Renal cortex interstitium (tissue), 11 donors: ENCODE measurements around the gene SORCS2. TPM values are rescaled to one million over a fixed set of nuclear protein-coding genes. Genes with fewer than 3 reads are reported as not detected.

ENCODE experiments used
- DNase-seq, 11 donors: peaks; one replicate each; pipeline ENCODE4 v3.0.0-alpha.2; 2013; ENCODE audit warnings: low read depth in 9 of 11, low spot score in 4 of 11; ENCODE audit errors: extremely low read depth in 1 of 11
- polyA plus RNA-seq, 3 donors: library from polyadenylated mRNA; unstranded; fragments of 120-200 nt; gene quantifications; one replicate each; pipeline ENCODE4 v1.2.1, GENCODE V29; 2013; ENCODE audit not compliant: insufficient read length in 3 of 3

Gene SORCS2
- polyA plus RNA-seq, 3 donors = 8.3 to 13.3 (median 9.9) TPM

DNA sequence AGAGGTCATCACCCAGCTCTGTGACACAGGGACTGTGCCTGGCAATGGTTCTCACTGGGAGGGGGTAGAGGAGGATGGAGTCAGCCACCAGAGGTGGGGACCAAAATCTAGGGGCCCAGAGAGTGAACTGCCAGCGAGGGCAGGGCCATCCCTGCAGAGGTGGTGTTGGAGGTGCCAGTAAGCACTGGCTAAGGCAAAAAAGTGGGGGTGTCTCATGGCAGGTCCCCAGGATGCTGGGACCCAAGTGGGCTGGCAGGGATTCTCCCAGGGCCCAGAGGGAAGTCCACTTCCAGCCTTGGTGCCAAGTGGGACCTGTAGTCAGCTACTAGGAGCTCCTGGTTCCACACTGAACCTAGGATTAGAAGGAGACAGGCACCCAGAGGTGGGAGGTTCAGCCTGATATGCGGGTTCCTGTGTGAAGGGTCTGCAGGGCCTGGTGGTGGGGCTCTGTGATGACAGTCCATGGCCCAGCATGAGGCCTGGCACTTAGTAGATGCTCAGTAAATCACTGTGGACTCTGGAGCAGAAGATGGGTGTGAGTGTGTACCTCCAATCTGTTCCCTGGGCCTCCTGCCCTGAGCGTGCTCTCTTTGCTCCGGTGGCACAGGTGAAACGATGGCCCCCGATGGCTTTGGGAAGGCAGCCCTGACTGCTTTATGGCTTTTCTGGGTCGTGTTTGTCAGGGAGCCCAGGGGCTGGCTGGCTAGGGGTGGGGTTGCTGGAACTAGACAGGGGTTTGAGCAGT is 160.9 kb downstream of the SORCS2 start:
- no peak for DNase-seq

DNA sequence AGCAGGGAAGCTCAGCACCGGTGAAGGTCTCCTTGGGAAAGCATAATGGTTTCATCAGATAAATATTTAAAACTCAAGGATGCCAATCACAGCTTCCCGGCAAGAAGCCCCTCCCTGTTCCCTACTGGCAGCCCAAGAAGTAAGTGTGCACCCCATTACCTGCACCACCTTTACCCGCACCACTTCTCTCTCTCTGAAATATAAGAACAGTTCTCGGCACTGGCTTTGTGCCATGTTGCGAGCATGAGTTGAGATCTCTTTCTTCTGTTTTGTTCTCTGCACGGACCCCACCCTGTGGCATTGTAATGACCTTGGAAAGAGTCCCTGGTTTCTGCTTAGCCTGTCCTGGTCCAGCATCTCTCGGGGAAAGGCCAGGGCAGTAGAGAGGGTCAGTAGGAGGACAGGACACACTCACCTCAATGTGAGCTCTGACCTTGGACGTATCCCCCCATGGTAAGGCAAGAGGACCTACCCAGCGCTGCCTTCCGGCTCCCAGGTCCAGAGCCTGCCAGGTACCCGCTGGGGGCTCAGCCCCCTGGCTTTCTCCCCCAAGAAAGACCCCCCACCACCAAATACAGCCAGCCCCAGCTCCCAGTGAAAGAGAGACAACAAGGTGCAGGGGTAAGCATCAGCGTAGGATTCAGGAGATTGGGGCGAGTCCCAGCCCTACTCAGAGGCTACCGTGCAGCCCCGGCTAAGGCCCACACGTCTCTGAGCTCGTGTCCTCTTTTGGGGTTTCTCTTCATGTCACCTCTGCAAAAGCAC is 161.7 kb downstream of the SORCS2 start:
- no peak for DNase-seq

DNA sequence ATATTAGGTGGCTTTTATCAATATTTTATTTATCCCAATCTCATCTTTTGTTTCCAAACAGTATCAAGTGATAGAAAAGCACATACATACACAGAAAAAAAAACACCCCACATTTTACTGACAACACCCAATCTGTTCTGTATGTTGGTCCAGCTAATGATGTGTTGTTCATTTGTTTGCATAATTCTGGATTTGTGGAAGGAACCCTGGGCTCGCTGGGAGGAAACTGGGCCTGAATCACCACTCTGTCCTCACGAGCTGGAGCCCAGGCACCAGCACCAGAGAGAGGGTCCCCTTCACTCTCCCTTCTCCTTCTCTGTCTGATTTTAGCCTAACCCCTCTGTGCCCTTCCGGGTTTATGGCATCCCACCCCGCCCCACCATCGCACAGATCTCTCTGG is 162.6 kb downstream of the SORCS2 start:
- no peak for DNase-seq

DNA sequence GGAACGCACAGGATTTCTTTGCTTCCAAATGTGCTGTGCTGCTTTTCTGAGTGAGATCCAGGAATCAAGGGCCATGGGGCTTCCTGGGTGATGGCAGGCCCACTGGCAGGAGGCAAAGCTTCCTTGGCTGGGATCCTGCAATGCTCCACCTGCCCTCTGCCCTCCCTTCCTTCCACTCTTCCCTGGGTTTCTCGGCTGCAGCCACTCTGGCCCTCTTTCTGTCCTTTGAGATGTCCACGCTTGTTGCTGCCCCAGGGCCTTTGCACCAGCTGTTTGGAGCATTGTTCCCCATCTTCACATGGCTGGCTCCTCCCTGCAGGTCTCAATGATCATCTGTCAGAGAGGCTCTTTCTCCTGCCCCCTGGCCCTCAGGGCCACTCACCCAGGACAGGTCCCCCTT is 163.5 kb downstream of the SORCS2 start:
- DNase-seq = no peak

DNA sequence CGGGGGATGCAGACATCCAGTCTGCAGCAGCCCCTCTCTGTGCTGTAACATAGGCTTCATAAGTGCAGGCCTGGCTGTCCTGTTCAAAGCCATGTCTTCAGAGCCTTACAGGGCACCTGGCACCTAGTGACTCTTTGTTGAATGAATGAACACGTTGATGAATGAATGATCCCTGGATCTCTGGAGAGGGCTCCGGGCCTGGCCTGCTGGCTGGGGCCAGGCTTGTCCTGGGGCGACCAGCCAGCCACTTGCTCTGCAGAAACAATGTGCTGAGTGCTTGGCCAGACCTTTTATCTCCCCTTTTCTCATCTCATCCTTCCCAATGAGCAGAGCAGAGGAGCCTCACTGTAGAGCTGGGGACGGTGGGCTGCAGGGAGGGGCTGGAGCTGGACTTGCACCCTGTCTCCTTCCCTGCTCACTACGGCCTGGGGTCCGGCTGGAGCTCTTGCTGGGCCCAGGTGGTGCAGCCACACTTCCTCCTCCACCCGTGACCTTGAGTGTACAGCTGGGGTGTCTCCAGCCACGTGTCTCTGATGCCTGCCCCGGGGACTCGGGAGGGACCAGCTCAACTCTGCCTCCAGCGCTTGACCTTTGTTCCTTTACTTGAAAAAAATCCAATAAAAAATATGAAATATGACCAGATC is 164.5 kb downstream of the SORCS2 start:
- no peak for DNase-seq

DNA sequence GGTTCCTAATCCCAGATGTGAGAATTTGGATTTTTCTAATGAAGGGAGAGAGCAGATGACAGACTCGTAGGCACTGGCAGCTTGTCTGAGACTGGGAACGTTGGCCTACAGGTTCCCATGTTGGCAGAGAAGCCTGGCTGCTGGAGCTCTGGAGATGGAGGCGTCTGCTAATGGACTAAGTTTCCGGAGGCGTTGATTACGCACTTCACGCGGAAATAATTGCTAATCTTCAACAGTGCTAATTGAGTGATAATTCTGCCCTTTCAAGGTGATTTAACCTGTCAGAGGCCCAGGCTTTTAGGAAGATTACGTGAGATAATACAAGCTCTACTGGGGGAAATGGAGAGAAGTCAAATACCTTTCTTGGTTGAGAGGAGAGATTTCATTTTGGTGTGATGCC is 165.0 kb downstream of the SORCS2 start:
- no peak for DNase-seq

DNA sequence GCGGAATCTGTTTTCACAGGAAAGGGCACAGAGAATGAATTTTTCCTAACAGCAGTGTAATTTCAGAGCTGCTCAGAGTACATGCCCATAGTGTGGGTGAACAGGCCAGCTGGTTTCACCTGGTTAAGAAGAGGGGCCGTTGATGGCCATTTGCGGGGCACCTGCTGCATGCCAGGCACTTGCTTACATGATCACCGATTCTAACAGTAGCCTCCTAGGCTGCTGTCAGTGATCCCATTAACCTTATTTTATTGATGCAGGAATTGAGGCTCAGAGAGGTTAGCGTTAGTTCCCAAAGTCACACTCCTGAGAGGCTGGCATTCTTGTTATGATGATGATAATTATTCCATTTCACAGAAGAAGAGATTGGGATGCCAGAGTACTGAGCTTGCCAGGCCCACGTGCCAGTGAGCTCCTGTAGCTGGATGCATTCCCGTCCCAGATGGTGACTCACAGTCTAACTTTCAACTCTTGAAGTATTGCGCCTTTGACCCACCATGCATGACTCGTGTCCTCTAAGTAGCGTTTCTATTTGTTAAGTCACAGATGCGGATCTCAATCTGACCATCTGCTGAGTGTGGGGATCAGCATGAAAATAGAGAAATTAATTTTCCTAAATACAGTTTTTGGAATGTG is 165.9 kb downstream of the SORCS2 start:
- DNase-seq = peak in 1 of 11 donors; percentile 43

DNA sequence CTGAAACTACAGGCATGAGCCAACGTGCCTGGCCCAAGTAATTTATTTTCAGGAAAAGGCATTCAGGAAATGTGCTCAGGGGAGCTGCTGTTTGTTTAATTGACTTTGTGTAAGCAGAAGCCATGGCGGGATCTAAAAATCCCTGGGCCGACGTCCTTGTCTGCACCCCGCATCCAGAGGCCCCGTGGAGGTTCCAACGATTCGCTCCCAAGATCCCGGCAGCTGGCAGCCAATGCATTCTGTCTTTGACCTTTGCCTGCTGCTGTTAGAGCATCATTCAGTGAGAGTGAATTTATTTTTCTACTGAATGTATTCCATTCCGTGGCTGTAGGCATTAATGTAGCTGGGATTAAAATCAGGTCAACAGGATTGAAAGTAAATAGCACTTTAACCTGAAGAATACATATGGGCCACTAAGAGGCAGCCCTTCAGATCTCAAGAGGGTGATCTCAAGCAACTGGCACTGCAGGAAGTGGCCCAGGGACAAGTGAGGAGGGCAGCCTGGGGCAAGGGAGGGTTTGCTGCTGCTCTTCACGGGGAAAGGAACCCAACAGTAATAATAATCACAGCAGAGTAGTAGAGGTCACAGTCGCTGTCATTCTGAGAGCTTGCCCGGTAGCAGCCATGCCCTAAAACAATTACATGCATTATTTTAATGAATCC is 167.2 kb downstream of the SORCS2 start:
- DNase-seq = no peak

DNA sequence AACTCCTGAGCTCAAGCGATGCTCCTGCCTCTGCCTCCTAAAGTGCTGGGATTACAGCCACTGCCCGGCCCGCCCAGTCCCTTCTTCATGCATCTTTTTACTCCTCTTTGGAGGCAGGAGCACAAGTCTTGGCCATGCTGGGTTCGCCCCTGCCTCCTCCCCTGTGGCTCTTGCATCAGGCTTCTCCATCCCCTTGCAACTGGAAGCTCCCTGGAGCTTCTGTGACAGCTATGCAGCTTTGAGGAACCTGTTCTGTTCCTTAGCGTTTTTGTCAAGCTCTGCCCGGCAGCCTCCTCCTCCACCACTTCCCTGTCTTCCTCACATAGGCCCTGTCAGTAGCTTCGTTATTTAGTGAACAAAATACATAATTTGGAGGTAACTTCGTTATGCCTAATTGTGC is 168.5 kb downstream of the SORCS2 start:
- no peak for DNase-seq

DNA sequence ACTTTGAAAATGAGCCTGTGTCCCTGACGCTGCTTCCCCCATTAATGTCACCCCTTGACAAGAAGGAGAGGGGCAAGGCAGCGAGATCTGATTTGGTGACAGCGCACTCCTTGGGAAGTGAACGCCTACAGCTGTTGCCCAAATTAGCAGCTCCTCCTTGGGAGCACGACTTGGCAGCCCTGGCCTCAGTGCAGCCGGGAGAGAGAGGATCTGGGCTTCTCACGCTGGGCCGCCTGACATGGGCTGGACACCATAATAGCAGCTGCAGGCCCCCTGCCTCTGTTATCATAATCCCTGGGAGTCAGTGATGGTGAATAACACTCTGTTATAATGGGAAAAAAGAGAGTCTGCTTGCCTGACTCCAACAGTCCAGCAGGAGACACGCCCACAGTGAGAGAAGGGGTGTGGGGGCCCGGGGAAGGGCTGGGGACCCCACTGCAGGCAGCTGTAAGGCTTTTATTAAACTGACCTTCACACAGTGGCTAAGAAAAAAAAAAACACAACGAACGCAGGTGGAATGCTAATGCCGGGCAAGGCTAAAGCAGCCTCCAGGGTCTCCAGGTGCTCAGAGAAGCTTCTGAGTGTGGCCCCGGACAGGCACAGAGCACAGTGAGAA is 169.1 kb downstream of the SORCS2 start:
- DNase-seq = peak in 1 of 11 donors; percentile 32

DNA sequence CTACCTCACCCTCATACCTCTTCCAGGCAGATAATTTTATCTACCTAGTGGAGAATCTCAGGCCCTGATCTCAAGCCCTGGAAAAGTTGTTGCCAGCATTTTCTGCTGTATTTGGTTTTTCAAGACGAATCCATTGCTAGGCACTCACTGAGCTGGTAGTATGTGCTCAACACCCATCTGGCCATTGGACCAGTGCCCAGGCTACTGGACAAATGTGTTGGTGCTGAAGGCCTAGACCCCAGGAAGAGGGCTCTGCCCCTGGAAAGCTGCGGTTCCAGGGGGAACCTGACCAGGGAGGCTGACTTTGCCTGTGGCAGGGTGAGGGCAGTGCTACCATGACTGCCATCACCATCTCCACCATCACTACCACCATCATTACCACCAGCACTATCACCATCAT is 170.0 kb downstream of the SORCS2 start:
- DNase-seq = no peak

DNA sequence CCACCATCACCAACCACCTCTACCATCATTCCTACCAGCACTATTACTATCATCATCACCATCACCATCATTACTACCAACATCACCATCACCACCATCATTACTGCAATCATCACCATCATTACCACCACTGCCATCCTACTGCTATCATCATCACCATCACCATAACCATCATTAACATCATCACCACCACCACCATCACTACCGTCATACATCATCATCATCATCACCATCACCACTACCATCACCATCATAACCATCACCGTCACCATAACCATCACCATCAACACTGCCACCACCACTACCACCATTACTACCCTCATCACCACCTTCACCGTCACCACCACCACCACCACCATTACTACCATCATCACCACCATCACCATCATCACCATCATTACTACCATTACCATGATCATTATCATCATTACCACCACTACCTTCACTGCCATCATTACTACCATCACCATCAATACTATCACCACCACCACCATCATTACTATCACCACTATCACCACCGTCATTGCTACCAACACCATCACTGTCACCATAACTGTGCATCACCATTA is 170.6 kb downstream of the SORCS2 start:
- DNase-seq = no peak

DNA sequence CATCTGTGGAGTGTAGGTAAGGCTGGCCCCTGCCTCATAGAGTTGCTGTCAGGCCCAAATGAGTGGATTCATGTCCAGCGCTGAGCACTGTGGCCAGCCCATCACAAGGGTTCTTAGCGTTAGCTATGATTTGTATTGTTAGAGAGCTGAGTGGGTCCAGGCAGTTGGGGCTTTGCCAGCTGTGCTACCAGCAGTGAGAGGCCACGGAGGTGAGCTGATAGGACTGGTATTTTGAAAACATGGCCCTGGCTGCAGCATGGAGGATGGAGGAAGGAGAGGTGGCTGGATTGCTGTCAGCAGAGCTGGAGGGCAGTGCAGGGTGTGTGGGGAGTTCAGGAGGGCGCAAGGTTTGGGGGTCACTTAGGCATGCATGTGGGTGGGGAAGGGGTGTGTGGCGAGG is 172.6 kb downstream of the SORCS2 start:
- no peak for DNase-seq

DNA sequence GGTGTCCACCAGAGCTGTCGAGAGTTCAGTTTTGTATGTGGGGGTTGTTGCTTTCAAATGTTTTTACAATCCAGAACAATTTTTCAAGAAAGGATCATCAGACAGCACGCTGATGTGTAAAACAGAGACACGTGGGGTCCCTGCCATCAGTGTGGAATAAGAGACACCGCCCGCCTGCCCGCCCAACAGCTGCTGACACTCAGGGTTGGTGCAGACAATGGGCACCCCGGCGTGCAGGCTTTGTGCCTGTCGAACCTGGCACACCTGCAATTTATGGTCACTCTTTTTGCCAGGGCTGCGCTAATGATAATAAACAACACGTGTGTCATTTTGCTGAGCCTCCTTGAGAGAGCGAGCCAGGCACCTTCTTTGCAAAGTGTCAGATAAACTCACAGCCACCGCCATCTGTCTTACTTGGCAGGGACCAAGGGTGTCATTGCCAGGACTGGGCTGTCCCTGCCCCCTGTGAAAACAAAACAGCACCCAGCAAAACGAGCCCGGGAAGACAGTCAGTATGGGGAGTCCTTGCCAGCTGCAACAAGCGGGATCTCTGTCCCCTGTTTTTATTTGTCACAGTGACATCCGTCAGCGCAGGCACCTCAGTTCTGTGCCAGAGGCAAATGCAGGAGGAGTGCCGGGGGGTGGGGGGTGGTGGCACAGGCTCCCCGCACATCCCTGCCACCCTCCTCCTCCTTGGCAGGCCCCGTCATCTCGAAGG is 173.3 kb downstream of the SORCS2 start:
- no peak for DNase-seq

DNA sequence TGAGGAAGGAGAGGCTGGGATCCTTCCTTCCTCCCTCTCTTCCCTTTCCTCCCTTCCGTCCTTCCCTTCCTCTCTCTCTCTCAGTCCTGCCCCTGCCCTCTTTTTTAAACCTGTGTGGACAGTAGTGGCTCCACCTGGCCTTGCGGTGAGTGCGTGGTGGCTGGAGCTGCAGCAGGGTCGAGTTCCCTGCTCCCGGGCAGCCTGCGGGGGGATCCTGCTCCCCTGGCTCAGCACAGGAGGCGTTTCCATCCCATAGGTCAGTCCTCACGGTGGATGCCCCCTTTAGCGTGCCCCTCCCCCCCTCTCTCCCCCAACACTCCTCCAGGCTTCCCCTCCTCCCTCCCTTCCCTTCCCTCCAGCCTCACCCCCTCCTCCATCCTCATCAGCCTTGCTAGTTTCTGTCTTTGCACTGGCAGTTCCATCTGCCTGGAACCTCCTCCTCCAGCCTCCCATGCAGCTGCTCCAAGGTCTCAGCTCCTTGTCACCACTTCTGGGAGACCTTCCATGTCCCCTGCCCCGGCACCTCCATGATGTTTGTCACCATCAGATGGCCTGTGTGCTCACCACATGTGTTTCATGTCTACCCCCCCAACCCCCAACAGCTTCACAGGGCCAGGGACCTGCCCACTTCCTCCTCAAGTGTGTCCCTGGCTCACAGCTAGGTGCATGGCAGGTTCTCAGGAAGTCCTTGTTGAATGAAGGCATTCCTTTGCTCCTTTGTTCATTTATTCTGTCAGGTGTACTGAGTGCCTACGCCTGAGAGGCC is 174.0 kb downstream of the SORCS2 start:
- no peak for DNase-seq

DNA sequence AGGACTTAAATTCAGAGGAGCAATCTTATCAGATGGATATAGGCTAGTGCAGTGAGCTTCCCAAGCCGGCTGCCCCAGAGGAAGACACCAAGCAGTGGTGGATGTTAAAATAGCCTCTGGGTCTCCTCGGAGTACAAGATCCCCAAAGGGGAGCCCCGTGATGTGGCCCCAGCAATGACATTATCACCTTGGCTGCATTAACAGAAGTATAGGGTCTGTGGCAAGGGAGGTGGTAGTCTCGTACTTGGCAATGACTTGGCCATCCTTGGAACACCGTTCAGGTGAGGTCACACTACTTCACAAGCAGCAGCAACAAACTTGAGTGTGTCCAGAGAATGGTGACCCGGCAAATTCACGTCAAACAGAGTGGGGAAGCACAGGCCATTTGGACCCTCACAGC is 174.6 kb downstream of the SORCS2 start:
- no peak for DNase-seq

DNA sequence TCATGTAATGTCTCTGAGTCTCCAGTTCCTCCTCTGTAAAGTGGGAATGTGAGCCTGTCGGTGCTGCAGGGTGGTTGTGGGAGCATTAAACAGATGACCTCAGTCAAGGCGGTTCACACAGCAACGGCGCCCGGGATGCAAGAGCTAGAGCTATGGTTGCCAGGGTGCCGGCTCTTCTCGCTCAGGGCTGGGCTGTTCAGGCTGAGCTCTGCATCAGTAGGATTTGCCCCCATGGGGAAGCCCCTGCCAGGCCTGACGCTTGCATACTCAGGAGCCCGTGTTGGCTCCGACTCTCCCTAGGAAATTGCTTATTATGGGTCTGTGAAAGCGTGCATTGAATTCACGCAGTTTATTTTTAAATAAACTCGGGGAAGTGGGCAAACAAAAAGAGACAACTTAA is 175.1 kb downstream of the SORCS2 start:
- DNase-seq = no peak
